IMR-90 (cell line): ENCODE results near the gene MAP1LC3C. TPM values are rescaled to one million over a fixed set of nuclear protein-coding genes. Genes with fewer than 3 reads are reported as not detected.

Experiments used
- ATAC-seq: fragments of 200-7000 bp; cut with Tn5 transposase; 2 replicates; pipeline ENCODE4 v1.9.1; 2020; ENCODE audit warnings: low read depth, mild to moderate bottlenecking, moderate library complexity
- BruUV-seq: library from RNA; stranded (reverse); fragments of 400-500 nt; replicated peaks from 2 replicates; lab custom pipeline; 2021; lab: Mats Ljungman, UMichigan
- CTCF ChIA-PET: fragments of 300-600 bp; formaldehyde crosslinking; extraction: SDS; loops from one replicate; lab custom pipeline; 2021; ENCODE audit warnings: antibody characterized with exemption; lab: Yijun Ruan, JAX
- POLR2A ChIA-PET: fragments of 300-600 bp; sonication (Branson Sonifier 250); formaldehyde crosslinking; loops from one replicate; lab custom pipeline; 2022; ENCODE audit warnings: antibody characterized with exemption; ENCODE audit not compliant: unreplicated experiment; lab: Charles Lee
- DNase-seq: peaks from one replicate; pipeline ENCODE4 v3.0.0; 2013
- H2AFZ ChIP-seq: replicated peaks from 2 replicates; pipeline ENCODE3; 2013; ENCODE audit warnings: low read length, mild to moderate bottlenecking; ENCODE audit not compliant: poor library complexity
- H2AK5ac ChIP-seq: 2 replicates; pipeline ENCODE4 v1.6.1; 2013; ENCODE audit warnings: low read depth, low read length, inconsistent platforms
- H2AK9ac ChIP-seq: replicated peaks from 2 replicates; pipeline ENCODE3; 2013; ENCODE audit warnings: mild to moderate bottlenecking, low read depth, low read length, moderate library complexity; ENCODE audit not compliant: poor library complexity
- H2BK120ac ChIP-seq: 2 replicates; pipeline ENCODE4 v1.6.1; 2013; ENCODE audit warnings: low read depth, low read length, inconsistent platforms
- H2BK15ac ChIP-seq: 3 replicates; pipeline ENCODE4 v1.6.1; 2013; ENCODE audit warnings: low read depth, low read length, inconsistent platforms
- H2BK20ac ChIP-seq: 2 replicates; pipeline ENCODE4 v1.6.1; 2013; ENCODE audit warnings: low read depth, mild to moderate bottlenecking, inconsistent platforms, low read length, moderate library complexity
- H2BK5ac ChIP-seq: 2 replicates; pipeline ENCODE4 v1.6.1; 2013; ENCODE audit warnings: mild to moderate bottlenecking, low read depth, low read length, inconsistent platforms; ENCODE audit not compliant: poor library complexity, severe bottlenecking
- H3K14ac ChIP-seq: replicated peaks from 2 replicates; pipeline ENCODE4 v1.6.1; 2013; ENCODE audit warnings: low read depth, low read length, inconsistent platforms
- H3K18ac ChIP-seq: 2 replicates; pipeline ENCODE4 v1.6.1; 2013; ENCODE audit warnings: low read depth, low read length, control low read depth
- H3K23ac ChIP-seq: 2 replicates; pipeline ENCODE4 v1.6.1; 2013; ENCODE audit warnings: low read depth, low read length, inconsistent platforms
- H3K27ac ChIP-seq: 2 replicates; pipeline ENCODE4 v1.5.1; 2013; ENCODE audit warnings: mild to moderate bottlenecking, control low read depth, low read length; ENCODE audit not compliant: insufficient read depth
- H3K27me3 ChIP-seq: 2 replicates; pipeline ENCODE4 v1.6.1; 2013; ENCODE audit warnings: low read length; ENCODE audit not compliant: control insufficient read depth, insufficient read depth
- H3K36me3 ChIP-seq: 2 replicates; pipeline ENCODE4 v1.6.1; 2013; ENCODE audit warnings: low read length, mixed read lengths; ENCODE audit not compliant: control insufficient read depth, insufficient read depth
- H3K4ac ChIP-seq: 2 replicates; pipeline ENCODE4 v1.6.1; 2013; ENCODE audit warnings: low read depth, low read length, inconsistent platforms
- H3K4me1 ChIP-seq: 2 replicates; pipeline ENCODE4 v1.6.1; 2013; ENCODE audit warnings: low read length, mixed read lengths; ENCODE audit not compliant: control insufficient read depth, insufficient read depth
- H3K4me2 ChIP-seq: 2 replicates; pipeline ENCODE4 v1.6.1; 2013; ENCODE audit warnings: low read depth, mild to moderate bottlenecking, control low read depth, low read length, moderate library complexity
- H3K4me3 ChIP-seq: 2 replicates; pipeline ENCODE4 v1.5.1; 2013; ENCODE audit warnings: low read depth, mild to moderate bottlenecking, control low read depth, low read length, moderate library complexity; ENCODE audit not compliant: insufficient read depth
- H3K56ac ChIP-seq: 2 replicates; pipeline ENCODE4 v1.6.1; 2013; ENCODE audit warnings: low read length, inconsistent platforms; ENCODE audit not compliant: insufficient read depth; ENCODE audit errors: extremely low read depth
- H3K79me1 ChIP-seq, 2 experiments: 2 replicates each; pipeline ENCODE4 v1.6.1; 2013; ENCODE audit warnings: low read length in 2 of 2, inconsistent platforms in 1 of 2, low read depth in 1 of 2
- H3K9ac ChIP-seq: 2 replicates; pipeline ENCODE4 v1.6.1; 2013; ENCODE audit warnings: low read depth, low read length, control low read depth
- H3K9me1 ChIP-seq: 2 replicates; pipeline ENCODE4 v1.6.1; 2013; ENCODE audit warnings: low read length, inconsistent platforms; ENCODE audit not compliant: insufficient read depth
- H3K9me3 ChIP-seq: 2 replicates; pipeline ENCODE4 v1.6.1; 2013; ENCODE audit warnings: low read length; ENCODE audit not compliant: control insufficient read depth, insufficient read depth
- H4K20me1 ChIP-seq: 2 replicates; pipeline ENCODE4 v1.6.1; 2013; ENCODE audit warnings: low read length, inconsistent platforms; ENCODE audit not compliant: insufficient read depth
- H4K5ac ChIP-seq: 2 replicates; pipeline ENCODE4 v1.6.1; 2013; ENCODE audit warnings: mild to moderate bottlenecking, low read depth, low read length, control low read depth
- H4K8ac ChIP-seq, 2 experiments: 2 replicates each; pipeline ENCODE4 v1.6.1; 2013; ENCODE audit warnings: low read depth in 2 of 2, low read length in 2 of 2, control low read depth in 1 of 2, inconsistent platforms in 1 of 2
- H4K91ac ChIP-seq: 2 replicates; pipeline ENCODE4 v1.6.1; 2013; ENCODE audit warnings: low read depth, low read length, inconsistent platforms; ENCODE audit not compliant: insufficient read depth
- BHLHE40 ChIP-seq: fragments of 150-350 bp; IDR thresholded peaks from 2 replicates; pipeline ENCODE4 v1.6.1; 2016; ENCODE audit warnings: mild to moderate bottlenecking, low read depth, low read length
- FOS ChIP-seq: fragments of 150-350 bp; IDR thresholded peaks from 2 replicates; pipeline ENCODE4 v1.6.1; 2016; ENCODE audit warnings: low read depth, low read length
- MAFK ChIP-seq: IDR thresholded peaks from 2 replicates; pipeline ENCODE4 v1.6.1; 2012; ENCODE audit warnings: low read depth, low read length, improper control_type of control experiment
- RAD21 ChIP-seq: IDR thresholded peaks from 2 replicates; pipeline ENCODE4 v1.6.1; 2012; ENCODE audit warnings: low read length, improper control_type of control experiment
- RCOR1 ChIP-seq: IDR thresholded peaks from 2 replicates; pipeline ENCODE4 v1.6.1; 2012; ENCODE audit warnings: mild to moderate bottlenecking, low read length, improper control_type of control experiment; ENCODE audit not compliant: insufficient replicate concordance
- RFX5 ChIP-seq: IDR thresholded peaks from 2 replicates; pipeline ENCODE4 v1.8.0; 2012; ENCODE audit warnings: low read depth, mild to moderate bottlenecking, low read length, moderate library complexity
- WGBS, 2 experiments: methylation state at CpG; one replicate each; pipeline versions ENCODE4 v1.1.5 to v1.1.7; 2013; ENCODE audit warnings: missing lambda C conversion rate in 2 of 2; ENCODE audit not compliant: insufficient read length in 1 of 2; ENCODE audit errors: extremely low coverage in 2 of 2; 5-methylcytosine and 5-hydroxymethylcytosine counted together
- dilution Hi-C: fragments of 300-500 bp; cut with HindIII; formaldehyde crosslinking; loops from one replicate; pipeline ENCODE4 v1.14.3; 2018; ENCODE audit warnings: low sequenced_read_pairs; ENCODE audit not compliant: unreplicated experiment
- in situ Hi-C: fragments of 300-500 bp; cut with MboI; formaldehyde crosslinking; loops from 3 replicates; pipeline ENCODE4 v1.14.3; 2019; ENCODE audit warnings: low sequenced_read_pairs, inconsistent platforms, mixed read lengths
- intact Hi-C: fragments of 100-400 bp; cut with micrococcal nuclease; formaldehyde crosslinking; loops from 2 replicates; pipeline ENCODE4 v1.10.0; 2022
- polyA plus RNA-seq, 3 experiments: library from polyadenylated mRNA; depleted of rRNA; stranded (reverse); fragments of >200 nt; gene quantifications; 2 replicates each; pipeline ENCODE4 v1.2.3, GENCODE V29; 2012; ENCODE audit warnings: low replicate concordance in 1 of 3
- total RNA-seq: library from RNA; depleted of rRNA; stranded (reverse); fragments of >200 nt; gene quantifications from 2 replicates; pipeline ENCODE4 v1.2.3, GENCODE V29; 2012
- TF ChIP-seq, protein P1 (sequence below): conservative IDR thresholded peaks from 2 replicates; pipeline ENCODE4 v1.5.1; 2012; ENCODE audit warnings: mild to moderate bottlenecking, low read depth, low read length, improper control_type of control experiment

The MAP1LC3C gene
- total and polyA plus RNA-seq, 2 of the 4 experiments (the other 2 are of a cell fraction) = under 0.01 TPM; not detected in 1

DNA sequence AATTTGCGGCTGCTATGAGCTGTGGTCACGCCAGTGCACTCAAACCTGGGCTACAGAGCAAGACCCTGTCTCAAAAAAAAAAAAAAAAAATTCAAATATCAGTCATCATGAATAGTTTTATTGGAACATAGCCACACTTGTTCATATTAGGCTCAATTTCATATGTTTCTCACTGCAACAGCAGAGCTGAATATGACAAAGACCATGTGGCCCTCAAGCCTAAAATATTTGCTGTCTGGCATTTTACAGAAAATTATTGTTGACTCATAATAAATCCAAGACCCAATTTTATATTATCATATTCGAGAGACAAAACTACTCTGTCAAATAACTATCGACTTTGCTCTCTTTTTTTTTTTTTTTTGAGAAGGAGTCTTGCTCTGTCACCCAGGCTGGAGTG, 30.3 kb downstream of the MAP1LC3C start:
- Histone ChIP-seq H3K4ac (no peak overlapping the region), H3K79me1 (no peaks in the 10 kb centered on the region), H4K5ac (no peak overlapping the region), H4K91ac (no peak overlapping the region), H4K8ac (no peak overlapping the region), H3K23ac (no peak overlapping the region), H2BK120ac (no peak overlapping the region), H3K27ac (no peak overlapping the region), H3K27me3 (no peaks in the 10 kb centered on the region), H3K14ac (no peak overlapping the region), H2BK5ac (no peak overlapping the region), H3K9ac (no peak overlapping the region), H3K36me3 (no peaks in the 10 kb centered on the region), H2BK20ac (no peak overlapping the region), H3K4me3 (no peak overlapping the region), H3K9me1 (no peaks in the 10 kb centered on the region), H3K4me2 (no peak overlapping the region), H3K18ac (no peak overlapping the region), H3K56ac (no peak overlapping the region), H2BK15ac (no peak overlapping the region), H2AK5ac (no peak overlapping the region), H2AFZ (no peak overlapping the region), H4K20me1 (no peaks in the 10 kb centered on the region), H3K9me3 (peaks cover 2% of the 10 kb centered on the region; the same call in 1 of the 2 replicates), H2AK9ac (no peak overlapping the region), H3K4me1 (no peaks in the 10 kb centered on the region)
- ATAC-seq = no peak
- intact Hi-C loops (no loop called here), in situ Hi-C loops (no loop called here), dilution Hi-C loops (no loop called here)
- CTCF ChIA-PET = interaction anchor here (0.6 kb wide), 1 partner anchor 17 kb away, joined by 6 read pairs; no protein-coding TSS in a partner anchor
- BruUV-seq = no TSS peak
- DNase-seq = no peak
- POLR2A ChIA-PET = no interaction called here
- TF ChIP-seq BHLHE40 = no peak
- no peak for TF ChIP-seq RCOR1
- no peak for TF ChIP-seq MAFK
- TF ChIP-seq RFX5 = no peak
- TF ChIP-seq, protein P1, sequence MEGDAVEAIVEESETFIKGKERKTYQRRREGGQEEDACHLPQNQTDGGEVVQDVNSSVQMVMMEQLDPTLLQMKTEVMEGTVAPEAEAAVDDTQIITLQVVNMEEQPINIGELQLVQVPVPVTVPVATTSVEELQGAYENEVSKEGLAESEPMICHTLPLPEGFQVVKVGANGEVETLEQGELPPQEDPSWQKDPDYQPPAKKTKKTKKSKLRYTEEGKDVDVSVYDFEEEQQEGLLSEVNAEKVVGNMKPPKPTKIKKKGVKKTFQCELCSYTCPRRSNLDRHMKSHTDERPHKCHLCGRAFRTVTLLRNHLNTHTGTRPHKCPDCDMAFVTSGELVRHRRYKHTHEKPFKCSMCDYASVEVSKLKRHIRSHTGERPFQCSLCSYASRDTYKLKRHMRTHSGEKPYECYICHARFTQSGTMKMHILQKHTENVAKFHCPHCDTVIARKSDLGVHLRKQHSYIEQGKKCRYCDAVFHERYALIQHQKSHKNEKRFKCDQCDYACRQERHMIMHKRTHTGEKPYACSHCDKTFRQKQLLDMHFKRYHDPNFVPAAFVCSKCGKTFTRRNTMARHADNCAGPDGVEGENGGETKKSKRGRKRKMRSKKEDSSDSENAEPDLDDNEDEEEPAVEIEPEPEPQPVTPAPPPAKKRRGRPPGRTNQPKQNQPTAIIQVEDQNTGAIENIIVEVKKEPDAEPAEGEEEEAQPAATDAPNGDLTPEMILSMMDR = no peak
- no peak for TF ChIP-seq FOS
- TF ChIP-seq RAD21 = no peak
- no CpG with 5 or more reads among the region's 4 CpGs for WGBS, 2 experiments
